Activated B cell treated with CpG ODN at 0.5 μM for 24 hours (primary cell): ENCODE results near the gene FSIP2. TPM values are rescaled to one million over a fixed set of nuclear protein-coding genes. Genes with fewer than 3 reads are reported as not detected.

Experiments
- ATAC-seq: fragments of 200-7000 bp; cut with Tn5 transposase; one replicate; pipeline ENCODE4 v1.10.0; 2021; ENCODE audit warnings: low read depth, mild to moderate bottlenecking, moderate library complexity
- CTCF ChIA-PET: fragments of 350-600 bp; sonication (Branson Sonifier 250); formaldehyde crosslinking; loops from one replicate; lab custom pipeline; 2021; ENCODE audit warnings: antibody characterized with exemption; lab: Charles Lee
- POLR2A ChIA-PET: fragments of 350-600 bp; sonication (Branson Sonifier 250); formaldehyde crosslinking; loops from one replicate; lab custom pipeline; 2021; ENCODE audit warnings: antibody characterized with exemption; lab: Charles Lee
- DNase-seq: peaks from one replicate; pipeline ENCODE4 v3.0.0; 2022
- H3K27ac Mint-ChIP-seq: one replicate; pipeline ENCODE4 v1.8.0; 2020; ENCODE audit warnings: mixed read lengths
- H3K27me3 Mint-ChIP-seq: one replicate; pipeline ENCODE4 v1.8.0; 2021; ENCODE audit warnings: mixed read lengths
- H3K36me3 Mint-ChIP-seq: one replicate; pipeline ENCODE4 v1.8.0; 2021; ENCODE audit warnings: low read depth, mixed read lengths
- H3K4me1 Mint-ChIP-seq: one replicate; pipeline ENCODE4 v1.8.0; 2021; ENCODE audit warnings: mixed read lengths
- H3K4me3 Mint-ChIP-seq: one replicate; pipeline ENCODE4 v1.8.0; 2020; ENCODE audit warnings: mild to moderate bottlenecking, mixed read lengths
- H3K9me3 Mint-ChIP-seq: one replicate; pipeline ENCODE4 v1.8.0; 2020; ENCODE audit warnings: mixed read lengths
- intact Hi-C: fragments of 100-400 bp; cut with micrococcal nuclease; formaldehyde crosslinking; loops from one replicate; pipeline ENCODE4 v1.15.1; 2024
- total RNA-seq: library from RNA; stranded (reverse); gene quantifications from 2 replicates; pipeline ENCODE4 v1.2.3, GENCODE V29; 2022
- TF ChIP-seq, protein P1 (sequence below): fragments of 200-600 bp; IDR thresholded peaks from one replicate; pipeline ENCODE4 v1.8.0; 2022; ENCODE audit warnings: antibody characterized with exemption, mild to moderate bottlenecking

FSIP2 gene
- total RNA-seq, 1 donor from 2014 or later = 0.24 TPM

DNA sequence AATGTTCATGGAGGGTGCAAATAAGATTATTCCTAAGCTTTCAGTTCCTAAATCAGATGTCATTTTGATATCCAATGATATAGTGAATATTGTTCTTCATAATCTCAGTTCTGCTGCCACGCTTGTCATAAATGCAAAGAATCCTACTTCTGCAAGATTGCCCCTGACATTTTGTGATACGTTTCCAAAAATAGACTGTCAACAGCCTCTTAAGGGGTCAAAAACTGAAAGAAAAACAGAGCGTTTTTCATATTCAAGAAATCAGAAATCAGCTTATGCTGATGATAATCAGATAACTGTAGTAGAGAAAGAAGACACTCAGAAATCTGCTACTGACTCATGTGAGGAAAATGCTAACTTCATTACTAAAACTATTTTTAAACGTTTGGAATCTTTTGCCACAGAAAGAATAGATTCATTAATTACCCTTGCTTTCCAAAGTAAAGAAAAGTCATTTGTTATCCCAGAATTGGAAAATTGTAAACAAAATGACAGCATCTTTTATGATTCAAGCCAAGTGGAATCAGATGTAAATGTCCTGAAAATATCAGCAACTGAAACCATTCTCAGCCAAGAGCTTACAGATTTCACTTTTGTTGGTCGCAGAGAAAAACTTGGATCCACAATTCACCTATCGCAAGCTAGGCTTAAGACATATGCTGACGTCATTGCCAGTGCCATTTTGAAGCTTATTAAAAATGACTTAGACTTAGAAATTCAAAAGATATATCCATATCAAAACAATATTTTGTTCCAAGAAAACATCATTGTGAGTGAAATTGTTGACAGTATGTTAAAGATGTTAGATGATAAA, 55.1 kb downstream of the FSIP2 start:
- no peaks in the 10 kb centered on the region for H3K4me1 Mint-ChIP-seq
- POLR2A ChIA-PET = no interaction called here

GRCh38 chr2:185796758-185797157, 58.2 kb downstream of the FSIP2 start:
- no peak overlapping the region for H3K4me3 Mint-ChIP-seq
- ATAC-seq (no peak), DNase-seq (no peak)
- no peaks in the 10 kb centered on the region for H3K4me1 Mint-ChIP-seq
- CTCF ChIA-PET = no interaction called here
- H3K27me3 Mint-ChIP-seq = no peaks in the 10 kb centered on the region
- intact Hi-C loops = no loop called here
- POLR2A ChIA-PET = no interaction called here
- no peaks in the 10 kb centered on the region for H3K36me3 Mint-ChIP-seq
- TF ChIP-seq, protein P1, sequence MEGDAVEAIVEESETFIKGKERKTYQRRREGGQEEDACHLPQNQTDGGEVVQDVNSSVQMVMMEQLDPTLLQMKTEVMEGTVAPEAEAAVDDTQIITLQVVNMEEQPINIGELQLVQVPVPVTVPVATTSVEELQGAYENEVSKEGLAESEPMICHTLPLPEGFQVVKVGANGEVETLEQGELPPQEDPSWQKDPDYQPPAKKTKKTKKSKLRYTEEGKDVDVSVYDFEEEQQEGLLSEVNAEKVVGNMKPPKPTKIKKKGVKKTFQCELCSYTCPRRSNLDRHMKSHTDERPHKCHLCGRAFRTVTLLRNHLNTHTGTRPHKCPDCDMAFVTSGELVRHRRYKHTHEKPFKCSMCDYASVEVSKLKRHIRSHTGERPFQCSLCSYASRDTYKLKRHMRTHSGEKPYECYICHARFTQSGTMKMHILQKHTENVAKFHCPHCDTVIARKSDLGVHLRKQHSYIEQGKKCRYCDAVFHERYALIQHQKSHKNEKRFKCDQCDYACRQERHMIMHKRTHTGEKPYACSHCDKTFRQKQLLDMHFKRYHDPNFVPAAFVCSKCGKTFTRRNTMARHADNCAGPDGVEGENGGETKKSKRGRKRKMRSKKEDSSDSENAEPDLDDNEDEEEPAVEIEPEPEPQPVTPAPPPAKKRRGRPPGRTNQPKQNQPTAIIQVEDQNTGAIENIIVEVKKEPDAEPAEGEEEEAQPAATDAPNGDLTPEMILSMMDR = no peak
- H3K9me3 Mint-ChIP-seq = no peaks in the 10 kb centered on the region
- no peak overlapping the region for H3K27ac Mint-ChIP-seq

More for the DNA sequence above, 55.1 kb downstream of the FSIP2 start:
- H3K27me3 Mint-ChIP-seq = no peaks in the 10 kb centered on the region
- no peak overlapping the region for H3K4me3 Mint-ChIP-seq
- DNase-seq = no peak
- no peak for ATAC-seq
- TF ChIP-seq, protein P1 = no peak
- H3K9me3 Mint-ChIP-seq = no peaks in the 10 kb centered on the region
- intact Hi-C loops = no loop called here
- no peaks in the 10 kb centered on the region for H3K36me3 Mint-ChIP-seq
- H3K27ac Mint-ChIP-seq = no peak overlapping the region
- CTCF ChIA-PET = interaction anchor here (0.7 kb wide), 1 partner anchor 56 kb away, joined by 3 read pairs; no protein-coding TSS in a partner anchor

DNA sequence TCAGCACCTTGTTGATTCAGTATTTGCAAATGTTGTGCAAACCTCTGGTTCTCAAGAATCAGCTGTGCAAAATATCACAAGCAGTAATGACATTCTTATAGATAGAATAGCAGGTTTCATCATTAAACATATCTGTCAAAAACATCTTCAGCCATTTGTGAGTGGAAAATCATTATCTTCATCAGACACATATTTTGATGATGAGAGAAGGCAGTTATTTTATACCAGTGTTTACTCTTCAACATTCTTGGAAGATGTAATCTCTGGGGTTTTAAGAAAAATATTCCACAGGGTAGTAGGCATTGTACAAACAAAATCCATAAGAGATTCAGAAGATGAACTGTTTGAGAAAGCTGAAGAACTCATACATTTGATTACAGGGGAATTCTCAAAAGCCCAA, 64.3 kb downstream of the FSIP2 start:
- H3K4me3 Mint-ChIP-seq = no peak overlapping the region
- DNase-seq = no peak
- POLR2A ChIA-PET = no interaction called here
- no peaks in the 10 kb centered on the region for H3K27me3 Mint-ChIP-seq
- TF ChIP-seq, protein P1 = no peak
- no peaks in the 10 kb centered on the region for H3K36me3 Mint-ChIP-seq
- CTCF ChIA-PET = no interaction called here
- no peak for ATAC-seq
- no peaks in the 10 kb centered on the region for H3K9me3 Mint-ChIP-seq
- intact Hi-C loops = no loop called here
- no peak overlapping the region for H3K27ac Mint-ChIP-seq
- no peaks in the 10 kb centered on the region for H3K4me1 Mint-ChIP-seq

GRCh38 chr2:185806783-185807182, 68.2 kb downstream of the FSIP2 start:
- POLR2A ChIA-PET = no interaction called here
- TF ChIP-seq, protein P1 = no peak
- intact Hi-C loops = no loop called here
- H3K36me3 Mint-ChIP-seq = no peaks in the 10 kb centered on the region
- no peak for ATAC-seq
- no peaks in the 10 kb centered on the region for H3K27me3 Mint-ChIP-seq
- no peaks in the 10 kb centered on the region for H3K9me3 Mint-ChIP-seq
- no peak overlapping the region for H3K4me3 Mint-ChIP-seq
- CTCF ChIA-PET = no interaction called here
- H3K27ac Mint-ChIP-seq = no peak overlapping the region
- no peaks in the 10 kb centered on the region for H3K4me1 Mint-ChIP-seq
- no peak for DNase-seq

GRCh38 chr2:185807351-185807750, 68.7 kb downstream of the FSIP2 start:
- ATAC-seq = no peak
- no peak overlapping the region for H3K4me3 Mint-ChIP-seq
- TF ChIP-seq, protein P1 = no peak
- H3K4me1 Mint-ChIP-seq = no peaks in the 10 kb centered on the region
- intact Hi-C loops = no loop called here
- no peaks in the 10 kb centered on the region for H3K36me3 Mint-ChIP-seq
- no peak for DNase-seq
- no peaks in the 10 kb centered on the region for H3K27me3 Mint-ChIP-seq
- H3K27ac Mint-ChIP-seq = no peak overlapping the region
- H3K9me3 Mint-ChIP-seq = no peaks in the 10 kb centered on the region
- ChIA-PET POLR2A (no interaction called here), CTCF (no interaction called here)
